Measurements from ENCODE around the gene WDR4.
"Not testable (repeated sequence)": the region's sequence is repeated elsewhere in the genome, so short reads cannot be mapped to it uniquely, and the experiment has no call there.

The WDR4 gene

DNA sequence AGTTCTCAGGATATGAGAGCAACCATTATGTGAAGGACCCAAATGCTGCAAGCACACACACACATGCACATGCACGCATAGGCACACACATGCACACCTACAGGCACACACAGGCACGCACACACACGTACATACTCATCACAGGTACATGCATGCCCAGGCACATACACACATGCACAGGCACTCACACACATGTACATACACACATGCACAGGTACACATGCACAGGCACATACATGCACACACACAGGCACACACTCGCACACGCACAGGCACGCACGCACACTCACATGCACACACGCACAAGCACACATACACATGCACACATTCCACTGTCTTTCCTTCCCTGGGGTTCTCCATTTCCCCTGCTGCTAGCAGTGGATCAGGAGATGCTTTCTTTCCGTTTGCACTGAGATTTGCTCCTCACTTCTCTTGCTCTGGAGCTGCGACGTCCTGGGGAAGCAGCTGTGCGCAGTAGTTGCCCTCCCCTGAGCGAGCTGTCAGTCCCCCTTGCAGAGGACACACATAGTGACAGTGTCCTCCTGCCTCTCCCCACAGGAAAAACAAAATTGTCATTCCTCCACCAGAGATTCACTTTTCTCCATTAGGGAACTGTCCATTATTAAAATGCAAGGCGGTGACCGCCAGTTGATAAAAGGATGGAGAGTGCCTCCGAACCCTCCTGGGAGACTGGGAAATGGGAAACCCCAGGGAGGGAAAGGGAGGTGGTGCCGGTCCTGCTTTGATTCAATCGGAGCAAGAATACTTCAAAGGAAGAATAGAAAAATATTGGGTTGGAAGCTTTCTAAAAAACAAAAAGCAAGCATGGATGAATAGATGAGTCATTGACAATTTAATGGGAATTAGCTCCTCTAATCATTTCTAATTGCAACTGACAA, 69.5 kb downstream of the WDR4 start:
- DNase-seq, result no peak

DNA sequence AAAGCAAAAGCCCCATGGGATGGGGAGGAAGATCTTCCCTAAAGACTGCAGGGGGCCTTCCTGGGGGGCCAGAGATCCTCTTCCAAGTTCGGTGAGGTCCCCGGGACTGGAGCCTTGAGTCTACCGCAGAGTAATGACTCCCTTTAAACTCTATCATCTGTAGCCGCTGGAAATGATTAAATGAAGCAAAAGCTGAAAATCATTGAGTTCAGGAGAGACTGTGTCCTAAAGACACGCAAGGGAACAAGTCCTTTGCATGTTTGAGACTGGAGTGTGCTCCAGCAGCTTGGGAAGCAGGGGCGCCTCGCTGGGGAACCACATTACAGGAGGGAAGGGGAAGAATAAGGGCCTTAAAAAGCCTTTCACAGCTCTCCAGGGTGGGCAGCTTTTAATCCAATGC, 70.2 kb downstream of the WDR4 start:
- no peak for DNase-seq

DNA sequence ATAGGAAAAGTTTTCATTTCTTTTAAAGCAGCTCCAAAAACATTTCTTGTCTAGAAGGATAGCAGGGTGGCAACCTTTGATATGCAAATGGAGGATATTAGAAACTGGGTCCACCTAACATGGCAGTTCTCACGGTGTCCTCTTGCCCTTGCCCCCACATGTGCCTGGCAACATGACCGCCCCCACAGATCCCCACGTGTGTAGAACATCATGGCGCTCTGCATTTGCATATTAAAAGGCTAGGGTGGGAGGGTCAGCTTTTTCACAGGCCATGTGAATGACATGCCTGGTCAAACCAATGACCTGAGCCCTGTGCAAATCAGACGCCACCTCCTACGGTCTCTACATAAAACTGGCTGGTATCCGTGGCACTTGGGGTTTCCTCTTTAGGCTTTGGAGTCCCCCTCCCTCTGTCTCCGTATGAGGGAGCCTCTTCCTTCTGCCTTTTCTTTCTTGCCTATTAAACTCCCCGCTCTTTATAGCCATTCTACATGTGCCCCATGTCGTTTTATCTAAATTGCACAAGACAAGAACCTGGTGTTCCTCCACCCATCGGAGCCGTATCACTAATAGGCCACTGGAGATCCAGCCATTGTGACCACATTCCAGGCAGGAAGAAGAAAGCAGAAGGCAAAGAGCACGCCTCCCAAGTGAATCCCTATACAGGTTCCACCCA, 71.3 kb downstream of the WDR4 start:
- no peak for DNase-seq

DNA sequence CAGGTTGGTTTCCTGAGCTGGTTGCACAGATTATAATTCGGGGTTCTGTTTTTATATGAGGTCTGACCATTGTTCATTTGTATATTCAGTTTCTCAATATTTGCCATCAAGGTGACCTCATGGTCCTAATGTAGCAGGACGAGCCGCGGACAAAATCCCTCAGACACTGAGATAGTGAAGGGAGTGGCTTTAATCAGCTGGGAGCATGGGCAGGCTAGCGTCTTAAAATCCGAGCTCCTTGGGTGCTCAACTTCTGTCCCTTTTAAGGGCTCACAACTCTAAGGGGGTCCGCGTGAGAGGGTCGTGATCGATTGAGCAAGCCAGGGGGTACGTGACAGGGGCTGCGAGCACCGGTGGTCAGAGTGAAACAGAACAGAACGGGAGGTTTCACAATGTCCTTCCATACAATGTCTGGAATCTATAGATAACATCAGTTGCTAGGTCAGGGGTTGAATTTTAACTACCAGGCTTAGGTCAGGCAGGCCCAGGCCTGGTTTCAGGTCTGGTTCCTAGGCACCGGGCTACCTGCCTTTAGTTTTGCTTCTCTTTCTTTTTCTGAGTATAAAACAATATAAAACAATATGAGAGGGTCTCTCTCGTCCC, 71.9 kb downstream of the WDR4 start:
- not testable (repeated sequence) for DNase-seq

DNA sequence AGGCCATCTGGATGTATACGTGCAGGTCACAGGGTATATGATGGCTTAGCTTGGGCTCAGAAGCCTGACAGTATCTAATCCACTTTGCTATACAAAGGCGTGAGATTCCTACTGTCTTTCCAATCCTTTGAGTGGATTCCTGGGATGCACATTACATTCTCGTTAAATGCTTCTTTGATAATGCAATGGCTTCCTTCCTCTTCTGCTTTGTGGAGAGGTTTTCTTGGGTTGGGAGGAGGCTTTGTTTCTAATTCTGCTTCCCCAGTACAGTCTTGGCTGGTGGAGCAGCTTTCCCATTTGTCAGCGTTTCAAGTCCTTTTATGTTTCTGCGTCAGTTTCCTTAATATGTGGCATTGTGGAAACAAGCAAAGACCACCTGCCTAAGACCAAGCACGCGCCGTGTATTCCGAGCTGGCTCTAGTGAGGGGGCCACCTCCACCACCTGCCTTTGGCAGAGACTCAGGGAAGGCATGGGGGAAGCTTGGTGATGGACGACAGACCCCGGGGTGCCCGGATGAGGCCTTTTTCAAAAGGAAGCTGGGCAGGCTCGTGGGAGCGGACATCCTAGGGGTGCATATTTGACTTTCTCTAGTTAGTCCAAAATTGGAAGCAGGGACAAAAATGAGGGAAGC, 72.7 kb downstream of the WDR4 start:
- DNase-seq, result no peak

DNA sequence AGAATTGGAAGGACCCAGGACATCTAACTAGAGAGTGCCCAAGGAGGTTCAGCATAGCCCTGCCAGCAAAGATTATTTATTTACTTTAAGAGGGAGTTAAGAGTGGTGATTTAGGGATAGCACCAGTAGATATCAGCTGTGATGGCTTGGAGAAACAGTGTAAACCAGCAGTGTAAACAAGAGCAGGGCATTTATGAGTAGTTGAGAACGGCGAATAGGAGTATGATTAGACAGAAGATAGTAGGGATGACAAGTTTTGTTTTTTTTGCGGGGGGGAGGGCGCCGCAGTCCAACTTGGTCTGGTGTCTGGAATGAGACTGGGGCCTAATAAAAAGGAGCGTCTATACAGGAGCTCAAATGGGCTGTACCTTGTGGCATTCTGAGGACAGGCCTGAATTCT, 77.7 kb downstream of the WDR4 start:
- DNase-seq, result not testable (repeated sequence)

DNA sequence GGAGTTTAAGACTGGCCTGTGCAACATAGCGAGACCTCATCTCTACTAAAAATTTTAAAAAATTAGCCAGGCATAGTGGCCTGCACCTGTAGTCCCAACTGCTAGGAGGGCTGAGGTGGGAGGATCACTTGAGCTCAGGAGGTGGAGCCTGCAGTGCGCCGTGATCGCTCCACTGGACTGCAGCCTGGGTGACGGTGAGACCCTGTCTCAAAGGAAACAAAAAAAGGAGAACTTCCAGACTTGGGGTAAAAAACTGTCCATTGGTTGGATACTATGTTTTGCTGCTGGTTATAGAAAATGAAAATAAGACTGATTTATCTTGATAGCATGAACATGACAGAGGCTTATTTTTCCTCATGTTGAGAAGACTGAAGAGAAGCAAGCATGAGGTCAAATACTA, 79.4 kb downstream of the WDR4 start:
- no peak for DNase-seq

DNA sequence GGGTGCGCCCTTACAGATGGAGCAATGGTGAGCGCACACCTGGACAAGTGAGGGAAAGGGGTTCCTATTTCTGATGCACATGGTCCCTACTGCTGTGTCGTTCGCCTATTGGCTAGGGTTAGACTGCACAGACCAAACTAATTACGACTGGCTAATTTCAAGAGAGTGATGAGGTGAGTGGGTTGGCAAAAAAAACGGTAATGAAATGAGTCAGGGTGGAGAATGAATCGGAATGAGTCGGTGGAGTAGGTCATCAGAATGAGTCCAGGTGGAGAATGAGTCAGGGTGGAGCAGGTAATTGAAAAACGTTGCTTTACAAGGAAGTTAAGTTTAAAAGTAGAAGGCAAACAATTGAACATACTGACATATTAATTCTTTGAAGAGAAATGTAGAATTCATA, 79.8 kb downstream of the WDR4 start:
- no peak for DNase-seq
